ENCODE data around the gene TBCC. TPM values are rescaled to one million over a fixed set of nuclear protein-coding genes. Genes with fewer than 3 reads are reported as not detected.

TBCC gene
- total and polyA plus RNA-seq, 2 of the 13 experiments (the other 11 are each of a cell fraction or from before 2014, with no cell fraction given), result 14.8 to 36.1 TPM

- TF ChIP-seq SMAD3 (CRISPR knock-in tag; IDR thresholded peaks at IDR 0.05) (no peak), FOSL2 (CRISPR knock-in tag; IDR thresholded peaks at IDR 0.05) (peak; percentile 64), PAF1 (CRISPR knock-in tag; IDR thresholded peaks at IDR 0.05) (no peak), ZNF720 (CRISPR knock-in tag; IDR thresholded peaks at IDR 0.05) (no peak), ZNF841 (CRISPR knock-in tag; IDR thresholded peaks at IDR 0.05; ENCODE audit: borderline replicate concordance) (no peak; the same call in 1 of the 2 replicates), MED8 (CRISPR knock-in tag; IDR thresholded peaks at IDR 0.05; ENCODE audit: insufficient replicate concordance) (no peak), CSRNP2 (CRISPR knock-in tag; conservative IDR thresholded peaks at IDR 0.05; ENCODE audit: low read depth) (no peak), PITX1 (CRISPR knock-in tag; IDR thresholded peaks at IDR 0.05) (no peak), PHF20 (CRISPR knock-in tag; IDR thresholded peaks at IDR 0.05) (no peak), CCDC6 (CRISPR knock-in tag; IDR thresholded peaks at IDR 0.05) (peak; percentile 14; the same call in 1 of the 2 replicates), NFATC3 (CRISPR knock-in tag; IDR thresholded peaks at IDR 0.05) (no peak), POLR2A (IDR thresholded peaks at IDR 0.05; ENCODE audit: insufficient read depth in 1 of 2, low read depth in 2 of 2, low read length in 2 of 2) (peak; percentile 54 to 90), ZNF558 (CRISPR knock-in tag; IDR thresholded peaks at IDR 0.05; ENCODE audit: borderline replicate concordance) (no peak), RBM39 (IDR thresholded peaks at IDR 0.05; ENCODE audit: low read depth, low read length, poor library complexity, severe bottlenecking) (peak; percentile 82), HCFC1 (IDR thresholded peaks at IDR 0.05; ENCODE audit: low read depth, low read length) (no peak), ZNF3 (CRISPR knock-in tag; IDR thresholded peaks at IDR 0.05) (0 out of 2 replicates have a peak, but pooled peaks have one; percentile 18), ZNF362 (CRISPR knock-in tag; IDR thresholded peaks at IDR 0.05; ENCODE audit: borderline replicate concordance) (no peak), ZZZ3 (CRISPR knock-in tag; IDR thresholded peaks at IDR 0.05; ENCODE audit: borderline replicate concordance) (no peak), ZNF678 (CRISPR knock-in tag; IDR thresholded peaks at IDR 0.05) (no peak), FIP1L1 (IDR thresholded peaks at IDR 0.05; ENCODE audit: borderline replicate concordance, insufficient read depth, low read depth, low read length) (no peak), RFX1 (IDR thresholded peaks at IDR 0.05) (no peak), NR2C2 (CRISPR knock-in tag; IDR thresholded peaks at IDR 0.05; ENCODE audit: borderline replicate concordance) (no peak), ZNF883 (CRISPR knock-in tag; IDR thresholded peaks at IDR 0.05; ENCODE audit: not compliant biosample characterization) (no peak), TEAD2 (CRISPR knock-in tag; IDR thresholded peaks at IDR 0.05) (no peak), ZNF274 (CRISPR knock-in tag; IDR thresholded peaks at IDR 0.05) (no peak), HMGXB3 (CRISPR knock-in tag; IDR thresholded peaks at IDR 0.05; ENCODE audit: borderline replicate concordance) (peak; percentile 31; the same call in 1 of the 2 replicates)
Observed at GRCh38 chr6:42782689-42783176, 36.8 kb upstream of the TBCC start (continued).
